AG08395 (cell line): ENCODE measurements around the gene CHD9NB.
"Not testable (repeated sequence)": the region's sequence is repeated elsewhere in the genome, so short reads cannot be mapped to it uniquely, and the experiment has no call there.

Experiments used
- DNase-seq: peaks from one replicate; pipeline ENCODE4 v3.0.0; 2012; ENCODE audit warnings: mixed read lengths, low spot score

The CHD9NB gene

DNA sequence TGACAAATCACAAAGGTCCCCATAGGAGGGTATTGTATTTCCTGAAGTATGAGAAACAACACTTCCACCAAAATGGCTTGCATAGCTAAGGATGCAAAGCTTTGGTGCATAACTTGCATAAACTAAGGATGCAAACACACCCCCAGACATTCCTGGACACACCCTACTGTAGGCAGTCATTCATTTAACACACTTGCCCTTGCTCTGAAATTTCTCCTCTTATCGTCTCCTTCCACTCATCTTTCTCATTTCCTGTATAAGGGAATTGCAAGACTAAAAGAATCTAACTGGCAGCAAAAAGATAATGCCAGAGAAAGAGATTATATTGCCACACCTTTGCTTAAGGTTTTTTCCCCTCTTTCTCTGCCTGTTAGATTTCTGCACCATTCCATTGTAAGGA lies 30.4 kb upstream of the CHD9NB start:
- DNase-seq = no peak

GRCh38 chr16:53082509-53082908 lies 29.8 kb upstream of the CHD9NB start:
- DNase-seq = no peak

DNA sequence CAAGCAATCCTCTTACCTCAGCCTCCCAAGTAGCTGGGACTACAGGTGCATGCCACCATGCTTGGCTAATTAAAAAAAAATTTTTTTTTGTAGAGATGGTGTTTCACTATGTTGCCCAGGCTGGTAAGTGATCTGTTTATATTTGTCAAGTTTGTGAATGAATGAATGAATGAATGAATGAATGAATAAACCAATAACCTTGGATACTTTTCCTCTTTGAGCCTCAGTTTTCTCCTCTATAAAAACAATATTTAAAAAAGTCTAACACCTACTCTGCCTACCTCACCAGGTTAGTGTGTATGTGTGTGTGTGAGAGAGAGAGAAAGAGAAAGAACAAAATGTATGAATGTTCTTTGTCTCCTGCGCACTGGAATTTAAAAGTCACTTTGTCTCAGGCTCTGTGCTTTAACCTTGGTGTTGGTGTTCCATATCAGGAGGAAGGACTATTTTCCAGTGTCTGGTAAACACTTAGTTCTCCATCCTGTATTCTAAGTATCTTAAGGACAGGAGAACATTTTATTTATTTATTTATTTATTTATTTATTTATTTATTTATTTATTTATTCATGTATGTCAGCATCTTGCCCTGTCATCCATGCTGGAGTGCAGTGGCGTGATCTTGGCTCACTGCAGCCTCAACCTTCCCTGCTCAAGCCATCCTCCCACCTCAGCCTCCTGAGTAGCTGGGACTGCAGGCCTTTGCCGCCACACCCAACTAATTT lies 29.1 kb upstream of the CHD9NB start:
- no peak for DNase-seq

- no peak for DNase-seq
Measured at GRCh38 chr16:53081032-53081424, 28.3 kb upstream of the CHD9NB start.

DNA sequence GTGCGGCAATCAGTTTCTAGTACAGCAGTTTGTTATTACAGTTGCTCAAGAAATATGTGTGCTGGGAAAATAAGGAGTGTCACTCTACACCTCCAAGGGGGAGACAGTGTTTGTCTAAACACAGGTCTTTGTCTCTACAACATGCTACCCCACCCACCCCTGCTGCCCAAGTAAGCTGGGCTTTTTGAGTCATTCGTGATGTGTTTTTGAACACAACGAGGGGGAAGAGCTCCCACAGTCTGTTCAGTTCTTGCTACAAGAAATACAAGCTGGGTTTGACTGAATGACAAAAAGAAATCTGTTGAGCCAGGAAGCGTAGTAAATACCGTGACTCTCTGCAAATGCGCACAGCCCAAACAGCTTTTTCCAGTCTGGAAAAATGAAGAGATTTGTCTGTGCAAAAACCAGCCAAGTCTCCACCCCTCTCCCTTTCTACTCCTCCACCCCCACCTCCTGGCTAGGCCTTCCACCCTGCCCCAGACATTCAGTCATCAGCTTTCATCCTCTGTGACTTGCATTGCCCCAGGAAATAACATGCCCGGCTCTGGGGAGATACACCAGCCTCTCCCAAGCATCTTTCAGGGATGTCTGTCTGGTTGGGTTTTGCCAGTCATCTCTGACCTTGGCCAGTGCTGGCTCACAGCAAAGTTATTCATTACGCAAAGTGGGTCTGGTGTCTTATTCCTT lies 27.8 kb upstream of the CHD9NB start:
- peak; percentile 93 for DNase-seq

GRCh38 chr16:53078765-53079485 lies 26.2 kb upstream of the CHD9NB start:
- DNase-seq = no peak

DNA sequence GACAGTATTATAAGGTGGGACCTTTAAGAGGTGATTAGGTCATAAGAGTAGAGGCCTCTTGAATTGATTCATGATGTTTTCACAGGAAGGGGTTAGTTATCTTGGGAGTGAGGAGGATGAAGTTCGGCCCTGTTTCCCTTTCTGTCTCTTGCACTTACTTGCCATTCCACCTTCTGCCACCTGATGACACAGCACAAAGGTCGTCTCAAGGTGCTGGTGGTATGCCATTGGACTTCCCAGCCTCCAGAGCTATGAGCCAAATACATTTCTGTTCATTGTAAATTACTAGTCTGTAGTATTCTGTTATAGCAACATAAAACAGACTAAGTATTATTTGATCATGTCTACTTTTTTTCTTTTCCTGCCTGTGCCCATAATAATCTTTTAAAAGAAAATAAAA lies 25.6 kb upstream of the CHD9NB start:
- no peak for DNase-seq

GRCh38 chr16:53075461-53075860 lies 22.8 kb upstream of the CHD9NB start:
- DNase-seq = not testable (repeated sequence)

DNA sequence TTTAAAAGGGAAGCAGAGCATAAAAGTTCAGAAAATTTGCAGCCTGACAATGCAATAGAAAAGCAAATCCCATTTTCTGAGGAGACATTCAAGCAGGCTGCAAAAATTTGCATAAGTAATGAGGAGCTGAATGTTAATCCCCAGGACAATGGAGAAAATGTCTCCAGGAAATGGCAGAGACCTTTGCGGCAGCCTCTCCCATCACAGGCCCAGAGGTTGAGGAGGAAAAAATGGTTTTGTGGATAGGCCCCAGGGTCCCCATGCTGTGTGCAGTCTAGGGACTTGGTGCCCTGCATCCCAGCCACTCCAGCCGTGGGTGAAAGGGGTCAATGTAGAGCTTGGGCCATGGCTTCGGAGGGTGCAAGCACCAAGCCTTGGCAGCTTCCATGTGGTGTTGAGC lies 21.6 kb upstream of the CHD9NB start:
- DNase-seq = not testable (repeated sequence)

- no peak for DNase-seq
Measured at GRCh38 chr16:53073022-53073421, 20.3 kb upstream of the CHD9NB start.

DNA sequence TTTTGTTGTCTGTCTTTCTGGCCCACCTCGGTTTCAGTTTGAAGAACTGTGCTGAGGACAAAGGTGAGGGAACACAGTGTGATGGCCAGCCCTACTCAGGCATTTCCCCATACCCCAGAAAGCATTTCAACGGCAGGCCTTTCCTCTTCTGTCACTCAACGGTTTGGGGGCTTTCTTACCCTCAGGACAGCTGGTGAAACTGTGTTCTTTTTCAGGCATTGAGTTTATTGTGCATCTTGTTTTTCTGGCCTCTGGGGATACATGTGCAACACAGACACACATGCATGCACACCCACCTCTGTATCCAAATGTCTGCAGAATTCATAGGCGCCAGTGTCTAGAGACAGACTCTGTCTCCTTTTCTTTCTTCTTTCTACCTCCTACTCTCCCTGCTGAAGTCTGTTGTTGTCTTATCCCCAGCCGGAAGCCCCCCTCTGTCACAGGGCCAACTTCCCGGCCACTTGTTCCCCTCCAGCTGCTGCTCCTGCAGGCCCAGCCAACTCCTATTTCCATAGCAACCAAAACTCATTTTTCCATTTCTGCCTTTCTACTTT lies 19.1 kb upstream of the CHD9NB start:
- DNase-seq = no peak

- DNase-seq = no peak
Measured at GRCh38 chr16:53069772-53070171, 17.1 kb upstream of the CHD9NB start.

- DNase-seq = no peak
Measured at GRCh38 chr16:53068423-53068833, 15.7 kb upstream of the CHD9NB start.

- no peak for DNase-seq
Measured at GRCh38 chr16:53067675-53068074, 15.0 kb upstream of the CHD9NB start.

DNA sequence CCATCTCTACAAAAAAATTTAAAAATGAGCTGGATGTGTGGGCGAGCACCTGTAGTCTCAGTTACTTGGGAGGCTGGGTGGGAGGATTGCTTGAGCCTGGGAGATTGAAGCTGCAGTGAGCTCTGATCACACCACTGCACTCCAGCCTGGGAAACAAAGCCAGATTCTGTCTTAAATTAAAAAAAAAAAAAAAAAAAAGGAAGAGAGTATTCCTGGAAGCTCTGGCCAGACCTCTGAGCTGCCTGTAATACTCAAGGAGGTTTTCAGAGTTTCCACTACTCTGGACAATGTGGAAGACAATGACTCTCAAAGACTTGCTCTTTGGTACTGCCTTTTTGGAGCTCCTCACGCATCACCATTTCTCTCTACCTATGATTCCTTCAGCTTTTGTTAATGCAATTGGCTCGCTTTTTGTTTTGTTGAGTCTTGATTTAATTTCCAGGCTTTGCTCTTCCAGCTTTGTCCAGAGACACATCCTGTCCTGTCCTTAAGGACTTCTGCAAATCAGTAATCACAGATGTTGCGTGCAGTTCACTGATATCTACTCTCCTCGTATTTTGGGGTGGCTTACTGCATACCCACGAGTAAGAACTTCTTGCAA lies 12.9 kb upstream of the CHD9NB start:
- no peak for DNase-seq

GRCh38 chr16:53064081-53064578 lies 11.4 kb upstream of the CHD9NB start:
- no peak for DNase-seq

DNA sequence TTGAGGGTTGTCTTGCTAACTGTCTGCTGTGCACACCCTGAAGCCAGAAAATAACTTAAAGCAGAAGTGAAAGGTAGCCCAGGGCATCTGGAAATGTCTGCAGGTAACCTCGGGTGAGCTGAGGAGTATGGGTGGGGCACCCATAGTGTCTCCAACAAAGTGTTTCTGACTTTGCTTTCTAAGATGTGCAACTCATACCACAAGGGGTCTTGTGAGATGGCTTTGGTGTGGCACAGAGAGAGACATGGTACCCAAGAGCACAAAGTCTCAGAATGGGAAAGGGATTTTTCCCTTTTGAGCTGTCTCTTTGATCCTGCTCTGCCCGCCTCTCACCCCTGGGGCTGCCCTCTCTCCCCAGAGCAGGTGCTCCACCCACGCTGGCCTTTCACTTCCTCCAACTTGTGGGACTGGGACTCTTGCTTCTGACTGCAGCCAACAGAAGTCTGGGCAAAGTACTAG lies 9.0 kb upstream of the CHD9NB start:
- DNase-seq = no peak

DNA sequence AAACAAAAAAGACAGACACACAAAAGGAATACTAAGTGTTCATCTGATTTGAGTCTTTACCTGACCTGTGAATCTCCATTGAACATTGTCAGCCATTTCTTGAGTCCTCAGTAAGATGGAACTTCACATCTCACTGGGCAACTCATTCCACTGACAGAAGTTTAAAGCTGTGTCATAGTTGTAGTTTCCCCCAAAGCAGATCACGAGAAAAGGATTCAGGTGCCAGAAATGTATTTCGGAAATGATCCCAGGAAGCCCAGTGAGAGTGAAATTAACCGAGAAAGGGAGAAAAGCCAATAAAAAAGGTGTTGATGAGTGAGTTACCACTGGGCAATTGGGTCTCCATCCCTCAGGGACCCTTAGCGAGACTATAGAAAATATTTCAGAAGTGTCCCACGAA lies 8.6 kb upstream of the CHD9NB start:
- DNase-seq = no peak

GRCh38 chr16:53059672-53060071 lies 7.0 kb upstream of the CHD9NB start:
- DNase-seq = no peak

DNA sequence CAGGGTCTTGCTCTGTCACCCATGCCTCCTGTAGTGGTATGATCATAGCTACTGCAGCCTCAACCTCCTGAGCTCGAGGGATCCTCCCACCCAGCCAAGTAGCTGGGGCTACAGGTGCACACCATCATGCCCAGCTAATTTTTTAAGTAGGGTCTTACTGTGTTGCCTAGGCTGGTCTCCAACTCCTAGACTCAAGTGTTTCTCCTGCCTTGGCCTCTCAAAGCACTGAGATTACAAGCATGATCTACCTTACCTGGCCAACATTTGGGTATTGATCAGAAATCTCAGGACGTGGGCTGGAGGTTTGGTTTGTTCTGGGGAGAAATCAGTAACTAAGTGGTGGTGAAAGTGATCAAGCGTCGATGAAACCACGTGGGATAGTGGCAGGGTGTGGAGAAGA lies 6.2 kb upstream of the CHD9NB start:
- DNase-seq = no peak

GRCh38 chr16:53058441-53058840 lies 5.7 kb upstream of the CHD9NB start:
- no peak for DNase-seq

- no peak for DNase-seq
Measured at GRCh38 chr16:53057658-53058057, 5.0 kb upstream of the CHD9NB start.
